HG03442 (cell line): Measurements from ENCODE around the gene PRKAR1B.
"Not testable (repeated sequence)": the region's sequence is repeated elsewhere in the genome, so short reads cannot be mapped to it uniquely, and the experiment has no call there.

ENCODE experiments used
- ATAC-seq: cut with Tn5 transposase; IDR thresholded peaks from one replicate; pipeline ENCODE4 v1.9.1; 2021; ENCODE audit warnings: mild to moderate bottlenecking, moderate library complexity; ENCODE audit not compliant: unreplicated experiment

PRKAR1B gene

GRCh38 chr7:672891-673290 is 54.2 kb downstream of the PRKAR1B start:
- ATAC-seq, result no peak

GRCh38 chr7:671415-672042 is 55.6 kb downstream of the PRKAR1B start:
- no peak for ATAC-seq

- ATAC-seq, result no peak
Measured at GRCh38 chr7:670501-671390, 56.3 kb downstream of the PRKAR1B start.

GRCh38 chr7:668958-669357 is 58.1 kb downstream of the PRKAR1B start:
- ATAC-seq, result no peak

- ATAC-seq, result no peak
Measured at GRCh38 chr7:668139-668931, 58.7 kb downstream of the PRKAR1B start.

GRCh38 chr7:666454-667292 is 60.4 kb downstream of the PRKAR1B start:
- no peak for ATAC-seq

GRCh38 chr7:665736-666453 is 61.2 kb downstream of the PRKAR1B start:
- no peak for ATAC-seq

- ATAC-seq, result no peak
Measured at GRCh38 chr7:664997-665735, 61.9 kb downstream of the PRKAR1B start.

- no peak for ATAC-seq
Measured at GRCh38 chr7:664402-664775, 62.7 kb downstream of the PRKAR1B start.

GRCh38 chr7:662576-662975 is 64.5 kb downstream of the PRKAR1B start:
- ATAC-seq, result no peak

- ATAC-seq, result no peak
Measured at GRCh38 chr7:659996-660395, 67.1 kb downstream of the PRKAR1B start.

- ATAC-seq, result no peak
Measured at GRCh38 chr7:659306-659847, 67.7 kb downstream of the PRKAR1B start.

GRCh38 chr7:657565-658119 is 69.4 kb downstream of the PRKAR1B start:
- ATAC-seq, result no peak

- not testable (repeated sequence) for ATAC-seq
Measured at GRCh38 chr7:657010-657409, 70.1 kb downstream of the PRKAR1B start.

- no peak for ATAC-seq
Measured at GRCh38 chr7:655758-656157, 71.3 kb downstream of the PRKAR1B start.

- no peak for ATAC-seq
Measured at GRCh38 chr7:653829-654764, 73.0 kb downstream of the PRKAR1B start.

GRCh38 chr7:652881-653280 is 74.2 kb downstream of the PRKAR1B start:
- ATAC-seq, result no peak

- ATAC-seq, result not testable (repeated sequence)
Measured at GRCh38 chr7:652167-652566, 74.9 kb downstream of the PRKAR1B start.
